ENCODE data around the gene SAAL1. TPM values are rescaled to one million over a fixed set of nuclear protein-coding genes. Genes with fewer than 3 reads are reported as not detected.
A peak's percentile ranks its signal among the peaks of the same experiment; 100 is the strongest.

The SAAL1 gene, protein sequence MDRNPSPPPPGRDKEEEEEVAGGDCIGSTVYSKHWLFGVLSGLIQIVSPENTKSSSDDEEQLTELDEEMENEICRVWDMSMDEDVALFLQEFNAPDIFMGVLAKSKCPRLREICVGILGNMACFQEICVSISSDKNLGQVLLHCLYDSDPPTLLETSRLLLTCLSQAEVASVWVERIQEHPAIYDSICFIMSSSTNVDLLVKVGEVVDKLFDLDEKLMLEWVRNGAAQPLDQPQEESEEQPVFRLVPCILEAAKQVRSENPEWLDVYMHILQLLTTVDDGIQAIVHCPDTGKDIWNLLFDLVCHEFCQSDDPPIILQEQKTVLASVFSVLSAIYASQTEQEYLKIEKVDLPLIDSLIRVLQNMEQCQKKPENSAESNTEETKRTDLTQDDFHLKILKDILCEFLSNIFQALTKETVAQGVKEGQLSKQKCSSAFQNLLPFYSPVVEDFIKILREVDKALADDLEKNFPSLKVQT
- 34.4 and 43.5 TPM in 2 replicates for total RNA-seq (2021)
- long read RNA-seq, transcript SAAL1-201 (12 exons, 1,518 nt): minor isoform, 50 of 267 reads
- long read RNA-seq, transcript SAAL1-202 (12 exons, 1,582 nt): major isoform, 159 of 267 reads
- long read RNA-seq, partial matches to known transcripts: 16 of 267 reads
- long read RNA-seq, other reads (novel, unspliced or antisense): 39 of 267 reads

DNA sequence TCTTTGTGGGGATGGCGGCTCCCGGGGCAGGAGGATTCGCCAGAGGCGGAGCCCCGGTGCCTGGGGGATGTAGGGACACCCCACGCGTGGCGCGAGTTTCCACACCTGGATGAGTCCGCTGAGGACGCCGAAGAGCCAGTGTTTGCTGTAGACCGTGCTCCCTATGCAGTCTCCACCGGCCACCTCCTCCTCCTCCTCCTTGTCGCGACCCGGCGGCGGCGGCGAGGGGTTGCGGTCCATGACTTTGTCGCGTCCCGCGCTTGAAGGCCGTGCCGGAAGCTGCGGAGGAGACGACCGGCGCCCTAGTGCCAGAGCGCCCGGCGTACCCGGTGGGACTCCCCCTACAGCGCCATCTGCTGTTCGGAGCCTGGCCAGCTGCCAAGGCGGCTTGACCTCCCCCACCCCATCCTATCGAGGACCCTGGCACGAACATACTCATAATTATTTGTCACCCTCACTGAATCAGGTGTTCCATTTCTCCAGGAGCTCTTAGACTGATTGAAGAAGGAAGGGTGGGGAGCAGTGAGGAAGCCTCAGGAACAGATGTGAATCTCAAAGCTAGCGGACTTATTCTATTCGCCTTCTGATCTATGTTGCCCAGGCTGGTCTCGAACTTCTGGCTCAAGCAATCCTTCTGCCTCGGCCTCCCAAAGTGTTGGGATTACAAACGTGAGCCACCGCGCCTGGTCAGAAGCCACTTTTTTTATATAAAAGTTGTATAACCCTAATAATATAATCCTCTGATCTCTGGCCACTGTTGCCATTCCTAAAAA lies at the start of gene SAAL1:
Gene SAAL1, minus strand, starts transcription at position 281 of the 773 bp plus-strand sequence. Its CDS starts 41 bp downstream, at position 240.
- no peak within 1 kb of the TSS for H2BK20ac ChIP-seq (ENCODE audit: low read depth, low read length, poor library complexity, severe bottlenecking)
- peaks cover 6% of the 10 kb centered on the region for H3K23me2 ChIP-seq (ENCODE audit: insufficient read length, low read depth, low read length, poor library complexity, severe bottlenecking)
- H3K9ac ChIP-seq (ENCODE audit: extremely low read depth, insufficient read length, low read length): peak within 1 kb of the TSS; percentile 75
- H3K4ac ChIP-seq (ENCODE audit: low read depth, low read length): no peak within 1 kb of the TSS
- no peak within 1 kb of the TSS for H2AK5ac ChIP-seq (ENCODE audit: insufficient read length, low read length)
- H3K23ac ChIP-seq (ENCODE audit: insufficient read length, low read depth, low read length): no peak within 1 kb of the TSS
- H2BK120ac ChIP-seq (ENCODE audit: low read depth, low read length, poor library complexity, severe bottlenecking): no peak within 1 kb of the TSS
- no peak within 1 kb of the TSS for H4K8ac ChIP-seq (replicated peaks; ENCODE audit: insufficient read length, low read depth, low read length)
- H3K27me3 ChIP-seq (ENCODE audit: insufficient read depth, low read length): no peaks in the 10 kb centered on the region
- no peak within 1 kb of the TSS for H3K18ac ChIP-seq (ENCODE audit: insufficient read length, low read depth, low read length)
- Mint-ChIP-seq H3K4me3 (peak within 1 kb of the TSS; percentile 91 to 97), H3K27ac (peak within 1 kb of the TSS; percentile 16 to 94 (median 53); a peak in 4 of 7 replicates), H3K4me1 (peaks cover 8 to 10% of the 10 kb centered on the region in 2 experiments), H3K9me3 (0 out of 5 replicates have a peak, but pooled peaks cover 0 to 2% of the 10 kb centered on the region in 2 experiments), H3K36me3 (ENCODE audit: insufficient read depth in 1 of 3, low read depth in 3 of 3) (peaks cover 14 to 27% (median 25%) of the 10 kb centered on the region in 3 experiments; a peak in 5 of 7 replicates), H3K27me3 (ENCODE audit: low read depth) (peaks cover 8% of the 10 kb centered on the region)
- DNase-seq: peak; percentile 86
- H2BK12ac ChIP-seq (ENCODE audit: insufficient read length, low read depth, low read length): no peak within 1 kb of the TSS
- no peaks in the 10 kb centered on the region for H3K79me1 ChIP-seq (ENCODE audit: insufficient read depth, low read depth, low read length, poor library complexity, severe bottlenecking)
- TF ChIP-seq, protein P1, sequence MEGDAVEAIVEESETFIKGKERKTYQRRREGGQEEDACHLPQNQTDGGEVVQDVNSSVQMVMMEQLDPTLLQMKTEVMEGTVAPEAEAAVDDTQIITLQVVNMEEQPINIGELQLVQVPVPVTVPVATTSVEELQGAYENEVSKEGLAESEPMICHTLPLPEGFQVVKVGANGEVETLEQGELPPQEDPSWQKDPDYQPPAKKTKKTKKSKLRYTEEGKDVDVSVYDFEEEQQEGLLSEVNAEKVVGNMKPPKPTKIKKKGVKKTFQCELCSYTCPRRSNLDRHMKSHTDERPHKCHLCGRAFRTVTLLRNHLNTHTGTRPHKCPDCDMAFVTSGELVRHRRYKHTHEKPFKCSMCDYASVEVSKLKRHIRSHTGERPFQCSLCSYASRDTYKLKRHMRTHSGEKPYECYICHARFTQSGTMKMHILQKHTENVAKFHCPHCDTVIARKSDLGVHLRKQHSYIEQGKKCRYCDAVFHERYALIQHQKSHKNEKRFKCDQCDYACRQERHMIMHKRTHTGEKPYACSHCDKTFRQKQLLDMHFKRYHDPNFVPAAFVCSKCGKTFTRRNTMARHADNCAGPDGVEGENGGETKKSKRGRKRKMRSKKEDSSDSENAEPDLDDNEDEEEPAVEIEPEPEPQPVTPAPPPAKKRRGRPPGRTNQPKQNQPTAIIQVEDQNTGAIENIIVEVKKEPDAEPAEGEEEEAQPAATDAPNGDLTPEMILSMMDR (conservative IDR thresholded peaks at IDR 0.05): peak; percentile 96
- no peak within 1 kb of the TSS for H4K91ac ChIP-seq (ENCODE audit: insufficient read length, low read depth, low read length)
- H2AFZ ChIP-seq (ENCODE audit: low read length): peak within 1 kb of the TSS; percentile 22
- no CpG with 5 or more reads among the region's 48 CpGs for WGBS (ENCODE audit: extremely low coverage, insufficient read length, low lambda C conversion rate)
- no peak within 1 kb of the TSS for H3K56ac ChIP-seq (ENCODE audit: insufficient read length, low read depth, low read length)
- no peak within 1 kb of the TSS for H2BK5ac ChIP-seq (ENCODE audit: insufficient read length, low read length)
- H3K14ac ChIP-seq (ENCODE audit: insufficient read depth, low read length): no peak within 1 kb of the TSS
- no peaks in the 10 kb centered on the region for H3K9me3 ChIP-seq (ENCODE audit: control insufficient read depth, low read depth, low read length)
- no peak within 1 kb of the TSS for H4K5ac ChIP-seq (ENCODE audit: insufficient read length, low read depth, low read length)
- H2BK15ac ChIP-seq (ENCODE audit: low read depth, low read length): no peak within 1 kb of the TSS
- H3K27ac ChIP-seq (ENCODE audit: insufficient read length, low read depth, low read length): no peak within 1 kb of the TSS
- no peaks in the 10 kb centered on the region for H3K4me1 ChIP-seq (ENCODE audit: insufficient read depth, low read length)
- peaks cover 10% of the 10 kb centered on the region; the same call in 1 of the 2 replicates for H3K79me2 ChIP-seq (ENCODE audit: insufficient read depth, low read length)
- H3K4me2 ChIP-seq (ENCODE audit: insufficient read depth, insufficient read length, low read length): peak within 1 kb of the TSS; percentile 53
- no peaks in the 10 kb centered on the region for H4K20me1 ChIP-seq (ENCODE audit: control insufficient read depth, insufficient read depth, insufficient read length)
- no peak within 1 kb of the TSS for H3T11ph ChIP-seq (ENCODE audit: low read length)

All from H9 (cell line).